LNCAP (cell line): ENCODE results near the gene PLAC8L1.

Source experiments
- TF ChIP-seq, protein P1 (sequence below): fragments of 450-650 bp; IDR thresholded peaks from 2 replicates; pipeline ENCODE4 v1.5.1; 2017; ENCODE audit warnings: mild to moderate bottlenecking

PLAC8L1 gene

GRCh38 chr5:146112476-146112875, 7.1 kb upstream of the PLAC8L1 start:
- TF ChIP-seq, protein P1, sequence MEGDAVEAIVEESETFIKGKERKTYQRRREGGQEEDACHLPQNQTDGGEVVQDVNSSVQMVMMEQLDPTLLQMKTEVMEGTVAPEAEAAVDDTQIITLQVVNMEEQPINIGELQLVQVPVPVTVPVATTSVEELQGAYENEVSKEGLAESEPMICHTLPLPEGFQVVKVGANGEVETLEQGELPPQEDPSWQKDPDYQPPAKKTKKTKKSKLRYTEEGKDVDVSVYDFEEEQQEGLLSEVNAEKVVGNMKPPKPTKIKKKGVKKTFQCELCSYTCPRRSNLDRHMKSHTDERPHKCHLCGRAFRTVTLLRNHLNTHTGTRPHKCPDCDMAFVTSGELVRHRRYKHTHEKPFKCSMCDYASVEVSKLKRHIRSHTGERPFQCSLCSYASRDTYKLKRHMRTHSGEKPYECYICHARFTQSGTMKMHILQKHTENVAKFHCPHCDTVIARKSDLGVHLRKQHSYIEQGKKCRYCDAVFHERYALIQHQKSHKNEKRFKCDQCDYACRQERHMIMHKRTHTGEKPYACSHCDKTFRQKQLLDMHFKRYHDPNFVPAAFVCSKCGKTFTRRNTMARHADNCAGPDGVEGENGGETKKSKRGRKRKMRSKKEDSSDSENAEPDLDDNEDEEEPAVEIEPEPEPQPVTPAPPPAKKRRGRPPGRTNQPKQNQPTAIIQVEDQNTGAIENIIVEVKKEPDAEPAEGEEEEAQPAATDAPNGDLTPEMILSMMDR: no peak

- TF ChIP-seq, protein P1: no peak
These were observed 6.0 kb upstream of the PLAC8L1 start for GRCh38 chr5:146111409-146111808.

- TF ChIP-seq, protein P1: no peak
These were observed 4.0 kb upstream of the PLAC8L1 start for GRCh38 chr5:146109379-146109778.

- TF ChIP-seq, protein P1: no peak
These were observed 2.5 kb upstream of the PLAC8L1 start for GRCh38 chr5:146107901-146108300.

- TF ChIP-seq, protein P1: no peak
These were observed 1.8 kb downstream of the PLAC8L1 start for GRCh38 chr5:146103594-146103993.

DNA sequence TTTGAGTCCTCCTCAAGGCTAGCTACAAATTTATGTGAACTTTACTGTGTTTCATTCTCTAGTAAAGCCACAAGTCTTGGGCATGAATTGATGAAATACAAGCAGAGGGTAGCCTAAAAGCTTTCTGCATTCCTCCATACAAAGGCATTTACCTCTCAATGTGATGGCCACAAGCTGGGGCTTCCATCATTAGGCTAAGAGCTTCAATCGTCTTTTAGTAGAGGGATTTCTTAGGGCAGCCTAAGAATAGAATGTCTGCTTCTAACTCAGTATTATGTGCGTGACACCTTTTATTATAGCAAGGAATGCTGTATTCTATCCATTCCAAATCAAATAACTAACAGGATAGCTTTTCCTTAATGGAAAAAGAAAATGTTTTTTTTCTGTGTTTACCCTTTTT, 3.7 kb downstream of the PLAC8L1 start:
- TF ChIP-seq, protein P1: no peak

- TF ChIP-seq, protein P1: no peak
These were observed 7.3 kb downstream of the PLAC8L1 start for GRCh38 chr5:146098047-146098446.

DNA sequence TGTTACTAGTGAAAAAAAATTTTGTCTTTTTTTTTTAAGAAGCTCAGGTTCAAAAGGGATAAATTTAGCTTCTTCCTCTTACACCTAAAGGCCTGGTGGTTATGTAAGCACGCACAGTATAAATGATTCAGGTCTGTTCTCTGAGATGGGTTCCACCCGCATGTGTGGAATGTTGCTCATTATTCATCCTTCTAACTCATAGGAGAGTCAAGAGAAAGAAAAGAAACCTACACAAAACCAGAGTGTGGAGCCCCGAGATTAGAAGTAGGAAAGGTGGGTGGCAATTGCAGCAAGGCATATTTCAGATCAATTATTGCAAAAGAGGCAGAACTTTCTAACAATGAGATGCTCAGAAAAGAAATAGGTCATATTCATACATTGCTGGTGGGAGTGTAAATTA, 13.5 kb downstream of the PLAC8L1 start:
- TF ChIP-seq, protein P1: no peak
